Naive thymus-derived CD4-positive, alpha-beta T cell (primary cell): ENCODE measurements around the gene CTPS2. TPM values are rescaled to one million over a fixed set of nuclear protein-coding genes. Genes with fewer than 3 reads are reported as not detected.
"Not testable (repeated sequence)": the region's sequence is repeated elsewhere in the genome, so short reads cannot be mapped to it uniquely, and the experiment has no call there.

Source experiments
- ATAC-seq: fragments of 150-1000 bp; cut with Tn5 transposase; 2 replicates; pipeline ENCODE4 v1.10.0; 2021; ENCODE audit warnings: mild to moderate bottlenecking, moderate library complexity
- CTCF ChIA-PET: fragments of 350-600 bp; sonication (Branson Sonifier 250); formaldehyde crosslinking; loops from one replicate; lab custom pipeline; 2021; ENCODE audit warnings: antibody characterized with exemption; lab: Charles Lee
- POLR2A ChIA-PET: fragments of 350-600 bp; sonication (Branson Sonifier 250); formaldehyde crosslinking; loops from one replicate; lab custom pipeline; 2021; ENCODE audit warnings: antibody characterized with exemption, inconsistent platforms; lab: Charles Lee
- DNase-seq, 9 donors: peaks; one replicate each; pipeline versions ENCODE4 v3.0.0 to v3.0.0-alpha.2; 2020 to 2022; ENCODE audit warnings: mixed read lengths in 1 of 9
- H3K27ac ChIP-seq: one replicate; pipeline ENCODE4 v1.7.0; 2013; ENCODE audit warnings: mild to moderate bottlenecking, low read depth, low read length, moderate library complexity
- H3K27me3 ChIP-seq, 2 donors: one replicate each; pipeline ENCODE4 v1.7.0; 2013; ENCODE audit warnings: low read length in 2 of 2, mild to moderate bottlenecking in 2 of 2, moderate library complexity in 2 of 2; ENCODE audit not compliant: control insufficient read depth in 2 of 2, insufficient read depth in 2 of 2
- H3K36me3 ChIP-seq, 3 experiments: 1 replicate in 2 of 3; 2 replicates in 1 of 3; pipeline ENCODE4 v1.7.0; 2013; ENCODE audit warnings: low read length in 3 of 3, mild to moderate bottlenecking in 3 of 3, moderate library complexity in 1 of 3; ENCODE audit not compliant: insufficient read depth in 3 of 3, control insufficient read depth in 2 of 3
- H3K4me1 ChIP-seq, 2 donors: one replicate each; pipeline ENCODE4 v1.7.0; 2013; ENCODE audit warnings: low read length in 2 of 2, mild to moderate bottlenecking in 2 of 2, moderate library complexity in 1 of 2; ENCODE audit not compliant: control insufficient read depth in 2 of 2, insufficient read depth in 2 of 2
- H3K4me3 ChIP-seq: 2 replicates; pipeline ENCODE4 v1.7.0; 2013; ENCODE audit warnings: mild to moderate bottlenecking, low read length
- H3K9me3 ChIP-seq, 3 experiments: 1 replicate in 2 of 3; 2 replicates in 1 of 3; pipeline ENCODE4 v1.7.0; 2013; ENCODE audit warnings: low read length in 3 of 3; ENCODE audit not compliant: control insufficient read depth in 2 of 3
- H3K27ac Mint-ChIP-seq, 9 donors: one replicate each; pipeline ENCODE4 v1.8.0; 2020 to 2022; ENCODE audit warnings: mixed read lengths in 9 of 9, mild to moderate bottlenecking in 8 of 9, moderate library complexity in 5 of 9, inconsistent platforms in 2 of 9
- H3K27me3 Mint-ChIP-seq, 5 donors: one replicate each; pipeline ENCODE4 v1.8.0; 2021 to 2022; ENCODE audit warnings: mixed read lengths in 5 of 5, mild to moderate bottlenecking in 1 of 5
- H3K36me3 Mint-ChIP-seq, 5 donors: one replicate each; pipeline ENCODE4 v1.8.0; 2020 to 2022; ENCODE audit warnings: mixed read lengths in 5 of 5, mild to moderate bottlenecking in 3 of 5, inconsistent platforms in 1 of 5
- H3K4me1 Mint-ChIP-seq, 7 donors: one replicate each; pipeline ENCODE4 v1.8.0; 2020 to 2022; ENCODE audit warnings: mixed read lengths in 7 of 7, mild to moderate bottlenecking in 3 of 7, inconsistent platforms in 1 of 7
- H3K4me3 Mint-ChIP-seq, 10 donors: one replicate each; pipeline ENCODE4 v1.8.0; 2020 to 2022; ENCODE audit warnings: mild to moderate bottlenecking in 10 of 10, mixed read lengths in 10 of 10, moderate library complexity in 6 of 10, inconsistent platforms in 2 of 10
- H3K9me3 Mint-ChIP-seq, 11 donors: one replicate each; pipeline ENCODE4 v1.8.0; 2020 to 2022; ENCODE audit warnings: mixed read lengths in 11 of 11, mild to moderate bottlenecking in 4 of 11, inconsistent platforms in 1 of 11, moderate library complexity in 1 of 11
- intact Hi-C, 2 donors: fragments of 100-400 bp; cut with micrococcal nuclease; formaldehyde crosslinking; loops; one replicate each; pipeline ENCODE4 v1.15.1; 2023
- polyA plus RNA-seq, 2 donors: library from polyadenylated mRNA; unstranded; fragments of 300-500 nt; fragmentation: Illumina TruSeq; gene quantifications; one replicate each; pipeline ENCODE4 v1.2.3, GENCODE V29; 2021
- total RNA-seq, 6 experiments: library from RNA in 5 of 6; stranded (reverse) in 5 of 6; gene quantifications; 1 replicate in 5 of 6; 2 replicates in 1 of 6; pipeline ENCODE4 v1.2.3 and lab custom pipeline; 2021 to 2026

Gene CTPS2
- total and polyA plus RNA-seq, 7 experiments from 2014 or later: 2.7 to 8.9 (median 5.6) TPM

- no peaks in the 10 kb centered on the region for H3K36me3 ChIP-seq
- ChIA-PET CTCF (no interaction called here), POLR2A (interaction anchor here (0.7 kb wide), 1 partner anchor 169 kb away, joined by 3 read pairs; no protein-coding TSS in a partner anchor)
- intact Hi-C loops: no loop called here
- H3K27me3 ChIP-seq: no peaks in the 10 kb centered on the region
- H3K9me3 ChIP-seq: no peaks in the 10 kb centered on the region
- DNase-seq (no peak), ATAC-seq (no peak)
- no peak overlapping the region for H3K27ac ChIP-seq
- Mint-ChIP-seq H3K27ac (no peak overlapping the region), H3K36me3 (peaks cover 13 to 22% (median 14%) of the 10 kb centered on the region in 5 donors), H3K4me1 (peaks cover under 1 to 5% (median 3%) of the 10 kb centered on the region in 7 donors), H3K9me3 (no peaks in the 10 kb centered on the region), H3K4me3 (no peak overlapping the region), H3K27me3 (no peaks in the 10 kb centered on the region)
- no peak overlapping the region for H3K4me3 ChIP-seq
- peaks cover 0 to 4% of the 10 kb centered on the region in 2 donors for H3K4me1 ChIP-seq
These were observed 100.1 kb downstream of the CTPS2 start for GRCh38 chrX:16612257-16612897.

GRCh38 chrX:16610654-16611053, 101.8 kb downstream of the CTPS2 start:
- H3K9me3 ChIP-seq, H3K36me3 ChIP-seq, ATAC-seq, H3K4me3 Mint-ChIP-seq, intact Hi-C loops, H3K27ac ChIP-seq, DNase-seq, H3K4me3 ChIP-seq, H3K27ac Mint-ChIP-seq, CTCF ChIA-PET, H3K9me3 Mint-ChIP-seq, H3K27me3 Mint-ChIP-seq, H3K27me3 ChIP-seq: not testable (repeated sequence)
- Mint-ChIP-seq H3K4me1 (peaks cover 4 to 21% (median 17%) of the 10 kb centered on the region in 7 donors), H3K36me3 (peaks cover 10 to 16% (median 13%) of the 10 kb centered on the region in 5 donors)
- POLR2A ChIA-PET: interaction anchor here (1.7 kb wide), 1 partner anchor 99 kb away, joined by 4 read pairs; no protein-coding TSS in a partner anchor
- H3K4me1 ChIP-seq: peaks cover 0 to 19% of the 10 kb centered on the region in 2 donors

- no peak overlapping the region for H3K27ac ChIP-seq
- DNase-seq (no peak), ATAC-seq (no peak)
- H3K4me3 Mint-ChIP-seq: no peak overlapping the region
- no peaks in the 10 kb centered on the region for H3K27me3 ChIP-seq
- no peak overlapping the region for H3K4me3 ChIP-seq
- H3K9me3 Mint-ChIP-seq: no peaks in the 10 kb centered on the region
- H3K36me3 Mint-ChIP-seq: peaks cover 10 to 16% (median 13%) of the 10 kb centered on the region in 5 donors
- peaks cover 4 to 23% (median 17%) of the 10 kb centered on the region in 7 donors for H3K4me1 Mint-ChIP-seq
- CTCF ChIA-PET: no interaction called here
- H3K4me1 ChIP-seq: peaks cover 0 to 20% of the 10 kb centered on the region in 2 donors
- H3K27ac Mint-ChIP-seq: no peak overlapping the region
- intact Hi-C loops: no loop called here
- no peaks in the 10 kb centered on the region for H3K27me3 Mint-ChIP-seq
- H3K9me3 ChIP-seq: no peaks in the 10 kb centered on the region
- H3K36me3 ChIP-seq: no peaks in the 10 kb centered on the region
- POLR2A ChIA-PET: interaction anchor here (1.7 kb wide), 1 partner anchor 98 kb away, joined by 4 read pairs; no protein-coding TSS in a partner anchor
These were observed 102.3 kb downstream of the CTPS2 start for GRCh38 chrX:16610121-16610621.

GRCh38 chrX:16606142-16606720, 106.2 kb downstream of the CTPS2 start:
- ATAC-seq (no peak), DNase-seq (no peak)
- Histone ChIP-seq H3K27me3 (no peaks in the 10 kb centered on the region), H3K27ac (peak overlapping the region; percentile 14), H3K4me1 (peaks cover 0 to 32% of the 10 kb centered on the region in 2 donors), H3K36me3 (no peaks in the 10 kb centered on the region), H3K4me3 (no peak overlapping the region), H3K9me3 (no peaks in the 10 kb centered on the region)
- Mint-ChIP-seq H3K9me3 (no peaks in the 10 kb centered on the region), H3K4me3 (peak overlapping the region in 1 of 10 donors; percentile 7), H3K27me3 (no peaks in the 10 kb centered on the region), H3K36me3 (peaks cover 0 to 4% (median 0%) of the 10 kb centered on the region in 5 donors), H3K27ac (peak overlapping the region in 8 of 9 donors; percentile 1 to 93 (median 78)), H3K4me1 (peaks cover 4 to 50% (median 37%) of the 10 kb centered on the region in 7 donors)
- POLR2A ChIA-PET: interaction anchor here (0.6 kb wide), 2 partner anchors 44 to 126 kb away, joined by 3 to 4 read pairs; no protein-coding TSS in a partner anchor
- CTCF ChIA-PET: no interaction called here
- intact Hi-C loops: loop anchor here in 1 of 2 donors (2.0 to 10.0 kb wide), 2 partner anchors 13 to 1271 kb away; partner anchors contain the start of gene PIGA

- Mint-ChIP-seq H3K9me3 (peaks cover 0 to 1% (median 0%) of the 10 kb centered on the region in 11 donors), H3K4me3 (peak overlapping the region; percentile 14 to 86 (median 76)), H3K27ac (peak overlapping the region; percentile 80 to 96 (median 93)), H3K27me3 (no peaks in the 10 kb centered on the region), H3K4me1 (peaks cover 4 to 54% (median 39%) of the 10 kb centered on the region in 7 donors), H3K36me3 (peaks cover 0 to 2% (median 0%) of the 10 kb centered on the region in 5 donors)
- intact Hi-C loops: loop anchor here in 1 of 2 donors (5.0 to 10.0 kb wide), 2 partner anchors 122 to 1270 kb away; partner anchors contain the start of gene PIGA
- ChIA-PET POLR2A (no interaction called here), CTCF (no interaction called here)
- no peaks in the 10 kb centered on the region for H3K9me3 ChIP-seq
- DNase-seq (no peak), ATAC-seq (no peak)
- peak overlapping the region; percentile 58 for H3K27ac ChIP-seq
- no peaks in the 10 kb centered on the region for H3K36me3 ChIP-seq
- no peaks in the 10 kb centered on the region for H3K27me3 ChIP-seq
- peaks cover 0 to 32% of the 10 kb centered on the region in 2 donors for H3K4me1 ChIP-seq
- H3K4me3 ChIP-seq: no peak overlapping the region
These were observed 108.1 kb downstream of the CTPS2 start for GRCh38 chrX:16604337-16604736.

GRCh38 chrX:16603822-16604221, 108.6 kb downstream of the CTPS2 start:
- Mint-ChIP-seq H3K9me3 (peaks cover 0 to 1% (median 0%) of the 10 kb centered on the region in 11 donors), H3K4me1 (peaks cover 4 to 54% (median 39%) of the 10 kb centered on the region in 7 donors), H3K36me3 (peaks cover 0 to 2% (median 0%) of the 10 kb centered on the region in 5 donors), H3K27me3 (no peaks in the 10 kb centered on the region), H3K4me3 (peak overlapping the region; percentile 23 to 86 (median 76)), H3K27ac (peak overlapping the region; percentile 79 to 96 (median 93))
- Histone ChIP-seq H3K36me3 (no peaks in the 10 kb centered on the region), H3K9me3 (no peaks in the 10 kb centered on the region), H3K4me3 (no peak overlapping the region), H3K27ac (peak overlapping the region; percentile 58), H3K4me1 (peaks cover 0 to 32% of the 10 kb centered on the region in 2 donors), H3K27me3 (no peaks in the 10 kb centered on the region)
- no peak for ATAC-seq
- CTCF ChIA-PET: no interaction called here
- peak in 5 of 9 donors; percentile 4 to 33 (median 21) for DNase-seq
- POLR2A ChIA-PET: no interaction called here
- intact Hi-C loops: loop anchor here in 1 of 2 donors (5.0 to 10.0 kb wide), 2 partner anchors 122 to 1269 kb away; partner anchors contain the start of gene PIGA
